ENCODE data around the gene SORT1.
"Not testable (repeated sequence)": the region's sequence is repeated elsewhere in the genome, so short reads cannot be mapped to it uniquely, and the experiment has no call there.

Gene SORT1

DNA sequence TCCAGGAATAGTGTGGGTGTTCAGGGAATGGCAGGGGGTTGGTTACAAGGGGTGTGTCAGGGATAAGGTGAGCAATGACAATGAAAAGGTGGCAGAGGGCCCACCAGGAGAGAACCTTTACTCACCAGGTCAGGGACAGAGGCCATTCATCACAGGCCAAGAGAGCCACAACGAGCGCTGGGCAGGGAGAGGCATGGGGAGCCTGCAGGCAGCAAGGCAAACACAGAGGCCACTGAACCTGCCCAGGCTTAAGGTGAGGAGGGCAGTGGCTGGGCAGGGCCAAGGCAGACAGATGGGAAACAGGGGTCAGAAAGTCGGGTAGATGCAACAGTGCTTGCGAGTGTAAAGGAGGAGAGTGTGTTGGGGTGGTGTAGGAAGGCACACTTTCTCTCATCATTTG is 62.6 kb downstream of the SORT1 start:
- DNase-seq = no peak

DNA sequence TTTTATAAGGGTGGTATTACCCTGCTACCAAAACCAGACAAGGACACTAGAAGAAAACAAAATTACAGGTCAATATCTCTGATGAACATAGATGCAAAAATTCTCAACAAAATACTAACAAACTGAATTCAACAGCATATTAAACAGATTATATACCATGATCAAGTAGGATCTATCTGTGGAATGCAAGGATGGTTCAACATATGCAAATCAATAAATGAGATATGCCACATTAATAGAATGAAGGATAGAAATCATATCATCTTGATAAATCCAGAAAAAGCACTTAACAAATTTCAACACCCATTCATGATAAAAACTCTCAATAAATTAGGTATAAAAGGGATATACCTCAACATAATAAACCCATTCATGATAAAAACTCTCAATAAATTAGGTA is 66.6 kb downstream of the SORT1 start:
- no peak for DNase-seq

DNA sequence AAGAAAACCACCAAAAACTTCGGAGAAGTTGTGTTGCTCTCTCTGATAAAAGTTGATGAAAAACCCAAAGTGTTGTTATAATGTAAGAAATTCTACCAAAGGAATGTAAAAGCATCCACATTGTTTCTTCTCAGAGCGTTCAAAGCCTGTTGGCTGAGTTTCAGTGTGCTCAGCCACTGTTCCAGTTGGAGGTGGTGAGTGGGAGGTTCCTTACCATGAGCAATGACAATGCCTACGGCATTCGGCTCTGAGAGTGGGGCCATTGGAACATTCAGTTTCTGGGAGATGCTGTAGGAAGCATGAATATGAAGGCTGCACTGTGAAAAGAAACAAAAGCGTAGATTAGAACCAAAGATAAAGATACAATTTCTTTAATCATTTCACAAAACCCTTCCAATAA is 70.4 kb downstream of the SORT1 start:
- DNase-seq = no peak

DNA sequence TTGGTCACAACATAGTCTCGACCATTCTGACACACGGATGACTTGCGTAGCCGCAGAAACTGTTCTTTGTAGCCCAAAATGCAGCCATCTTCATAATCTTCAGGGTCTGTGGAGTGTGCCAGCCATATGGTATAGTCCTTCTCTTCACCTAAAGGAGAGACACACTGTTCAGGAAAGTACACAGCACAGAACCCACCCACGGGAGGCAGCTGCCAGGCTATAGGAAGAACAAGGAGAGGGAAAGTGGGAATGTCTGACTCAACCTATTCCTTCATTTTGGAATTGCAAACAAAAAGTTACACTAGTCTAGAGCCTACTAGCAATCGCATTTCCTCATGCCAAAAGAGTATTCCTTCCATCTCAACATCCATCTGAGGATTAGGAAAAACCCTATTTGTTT is 74.7 kb downstream of the SORT1 start:
- no peak for DNase-seq

DNA sequence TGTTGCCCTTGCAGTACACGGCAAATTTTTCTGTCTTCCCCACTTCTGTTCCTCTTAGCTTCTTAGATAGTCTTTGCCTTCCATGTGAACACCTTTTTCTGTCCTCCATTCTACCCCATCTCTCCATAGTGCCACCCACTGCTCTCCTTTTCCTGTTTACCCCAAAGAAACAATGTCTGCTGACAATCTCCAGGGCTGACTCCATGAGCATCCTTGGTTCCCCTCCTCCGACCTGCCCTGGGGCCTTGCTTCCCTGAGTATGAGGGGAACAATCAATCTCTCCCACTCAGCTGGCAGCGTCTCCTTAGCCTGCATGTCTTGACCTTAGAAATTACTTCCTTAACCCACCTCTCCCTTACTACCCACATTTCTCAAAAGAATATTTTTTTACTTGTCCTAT is 78.6 kb downstream of the SORT1 start:
- no peak for DNase-seq

DNA sequence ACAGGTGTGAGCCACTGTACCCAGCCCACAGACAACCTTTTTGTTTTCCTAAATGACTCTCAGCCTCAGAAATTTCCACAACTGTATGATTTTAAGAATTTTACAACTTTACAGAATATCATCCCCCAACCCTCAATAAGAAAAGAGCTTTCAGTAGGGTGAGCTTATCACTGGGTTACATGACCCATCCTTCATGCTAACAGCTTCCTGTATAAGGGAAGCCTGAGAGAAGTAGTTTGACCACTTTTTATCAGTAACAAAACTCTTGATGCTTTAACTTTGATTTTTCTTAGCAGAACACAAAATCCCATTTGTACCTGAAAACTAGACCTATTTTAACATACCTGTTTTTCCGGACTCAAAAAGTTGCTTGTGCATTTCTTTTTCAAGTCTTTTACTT is 81.2 kb downstream of the SORT1 start:
- DNase-seq = no peak

DNA sequence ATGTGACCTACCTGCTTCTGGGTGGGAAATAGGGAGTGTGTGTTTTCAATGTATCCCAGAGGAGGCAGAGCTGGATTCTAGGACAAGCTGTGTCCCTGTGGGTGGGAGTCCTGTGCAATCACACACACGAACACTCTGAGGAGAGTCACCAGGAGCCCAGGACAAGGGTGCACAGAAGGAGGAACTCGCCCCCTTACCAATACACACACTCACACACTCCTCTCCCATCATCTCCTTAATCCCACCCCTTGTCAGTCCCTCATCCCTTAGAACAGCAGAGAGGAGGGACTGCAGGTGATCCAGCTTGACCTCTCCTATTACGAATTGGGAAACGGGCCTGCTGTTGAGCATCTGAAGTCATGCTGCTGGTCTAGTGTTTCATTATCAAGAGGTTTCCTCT is 82.4 kb downstream of the SORT1 start:
- no peak for DNase-seq

DNA sequence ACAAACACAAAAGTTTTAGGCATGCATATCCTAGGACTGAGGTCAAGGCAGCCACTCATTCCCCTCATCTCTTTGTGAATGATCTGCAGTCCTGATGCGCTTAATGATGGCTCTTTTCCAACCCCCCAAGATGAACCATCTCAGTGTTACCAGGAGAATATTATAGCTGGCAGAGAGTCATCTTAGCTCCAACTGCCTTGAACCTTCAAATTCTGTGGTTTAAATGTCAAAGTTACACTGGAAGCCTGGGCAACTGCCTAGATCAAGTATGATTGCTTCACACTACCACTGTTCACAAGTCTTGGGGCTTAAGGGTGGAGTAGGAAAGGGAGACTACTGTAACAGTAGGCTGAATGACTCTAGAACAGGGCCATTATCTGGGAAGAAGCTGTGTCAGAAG is 82.9 kb downstream of the SORT1 start:
- DNase-seq = no peak

DNA sequence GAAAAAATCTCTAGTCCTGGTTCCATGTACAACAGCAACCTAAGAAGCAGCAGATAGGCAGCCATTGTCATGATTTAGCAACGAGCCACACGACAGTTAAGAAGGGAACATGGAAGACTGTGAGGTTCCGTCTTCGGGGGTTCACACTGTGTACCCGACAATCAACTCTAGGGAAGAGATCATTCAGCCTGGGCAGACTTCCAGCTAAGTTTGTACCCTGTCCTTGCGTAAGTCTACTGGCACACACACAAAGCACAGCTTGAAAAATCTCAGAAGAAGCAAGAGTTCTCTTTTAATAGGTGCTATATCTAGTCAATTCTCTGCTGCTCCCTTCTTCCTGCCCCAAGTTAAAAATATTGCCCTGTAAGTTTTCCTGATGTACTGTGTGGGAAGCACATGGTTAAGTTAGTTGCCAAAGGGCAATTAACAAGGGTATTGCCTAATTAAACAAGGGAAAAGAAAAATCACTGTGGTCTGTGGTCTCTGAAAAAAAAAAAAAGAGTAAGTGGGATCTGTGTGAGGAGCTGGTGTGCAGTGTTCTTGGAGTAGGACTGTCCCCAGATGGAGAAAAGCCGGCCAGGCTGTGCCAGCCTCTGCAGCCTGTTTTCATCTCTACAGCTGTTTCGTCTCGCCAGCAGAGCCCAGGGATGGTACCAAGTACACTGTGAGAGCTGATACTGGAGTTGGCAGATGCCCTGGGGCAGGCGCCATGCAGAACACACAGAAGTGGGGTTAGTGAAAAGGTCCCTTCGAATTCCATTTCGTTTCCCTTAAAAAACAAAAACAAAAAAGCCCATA is 84.5 kb downstream of the SORT1 start:
- no peak for DNase-seq

DNA sequence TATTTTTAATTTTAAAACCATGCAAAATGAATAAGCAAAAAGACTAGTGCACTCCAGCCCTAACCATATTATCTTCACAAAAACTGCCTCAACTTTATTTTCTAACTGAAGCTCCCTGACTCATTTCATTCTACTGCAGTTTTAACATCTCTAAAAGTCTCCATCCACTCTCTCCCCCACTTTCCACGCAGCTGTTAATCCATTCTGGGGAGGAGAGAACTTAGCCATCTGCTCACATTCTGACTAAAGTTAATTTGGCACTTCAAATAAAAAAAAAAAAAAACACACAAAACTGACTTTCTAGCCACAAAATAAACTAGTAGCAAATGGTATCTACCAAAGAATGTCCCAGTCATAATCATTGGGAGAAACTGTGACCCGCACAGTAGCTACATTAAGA is 85.5 kb downstream of the SORT1 start:
- DNase-seq = no peak

DNA sequence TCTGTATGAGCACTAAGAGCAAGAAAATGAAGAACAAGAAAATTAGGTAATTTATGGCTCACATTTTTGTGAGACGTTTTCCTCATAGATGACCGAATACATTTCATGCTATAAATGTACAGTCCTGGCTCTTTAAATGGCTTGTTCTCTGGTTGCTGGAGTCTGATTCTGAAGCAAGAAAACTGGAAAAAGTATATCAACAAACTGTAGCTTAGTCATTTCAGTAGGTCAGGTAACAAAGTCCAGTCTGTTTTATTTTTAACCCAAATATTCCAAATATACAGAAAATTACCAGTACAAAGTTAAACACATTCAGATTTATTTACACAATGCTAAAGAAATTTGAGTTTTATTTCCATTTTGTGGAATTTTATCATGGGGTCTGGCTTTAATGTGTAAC is 88.4 kb downstream of the SORT1 start:
- no peak for DNase-seq

DNA sequence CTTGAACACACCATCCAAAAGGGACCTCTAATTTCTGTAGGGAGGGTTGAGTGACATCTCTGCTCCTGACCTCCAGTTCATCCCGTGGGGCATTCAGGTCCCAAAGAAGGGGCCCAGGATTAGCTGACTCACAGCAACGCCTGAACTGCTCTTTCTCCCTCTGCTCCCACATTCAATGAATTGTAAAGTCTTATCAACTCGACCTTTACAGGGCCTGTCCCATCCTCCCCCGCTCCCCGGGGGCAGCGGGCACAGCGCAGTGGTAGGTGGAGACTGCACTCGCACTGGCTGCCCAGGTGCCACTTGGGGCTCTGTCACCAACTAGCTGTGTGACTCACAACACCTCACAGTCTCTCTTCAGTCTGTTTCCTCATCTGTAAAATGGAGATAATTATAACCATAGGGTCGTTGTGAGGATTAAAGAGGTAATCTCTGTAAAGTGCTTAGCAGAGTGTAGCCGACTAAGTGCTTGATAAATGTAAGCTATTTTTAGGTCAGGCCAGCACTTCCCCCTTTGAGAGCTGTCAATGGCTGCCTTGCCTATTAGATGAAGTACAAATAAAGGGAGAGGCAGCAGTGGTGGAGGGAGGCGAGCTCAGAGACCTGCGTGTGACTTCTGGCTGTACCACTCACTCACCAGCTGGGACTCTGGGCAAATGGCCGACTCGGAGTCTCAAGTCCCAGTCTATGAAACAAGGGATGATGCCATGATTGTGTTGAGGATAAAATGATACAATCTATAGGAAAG is 90.3 kb downstream of the SORT1 start:
- peak; percentile 38 for DNase-seq

DNA sequence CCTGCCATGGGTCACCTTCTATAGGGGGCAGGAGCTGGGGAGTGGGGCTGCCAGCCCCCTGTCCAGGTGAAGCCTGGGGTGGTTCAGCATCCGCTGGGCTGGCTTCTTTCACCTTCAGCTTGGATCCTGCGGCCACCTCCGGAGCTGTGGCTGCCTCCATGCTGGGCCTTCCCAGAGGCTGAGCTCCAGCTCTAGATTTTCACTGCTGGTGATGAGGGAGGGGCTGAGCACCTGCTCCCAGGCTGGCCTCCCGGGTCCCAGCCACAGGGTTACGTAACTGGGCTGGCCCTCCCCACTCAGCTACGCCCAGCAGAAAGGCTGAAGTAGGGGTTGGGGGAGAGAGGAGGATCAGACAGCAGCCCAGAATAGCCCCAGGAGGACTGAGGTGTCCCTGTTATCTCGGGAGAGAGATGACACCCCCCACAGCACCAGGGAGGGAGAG is 90.9 kb downstream of the SORT1 start, which contains the start of gene MYBPHL:
Gene MYBPHL (minus strand): TSS at position 180 of the 442 bp plus-strand sequence. CDS start 20 bp downstream, at position 160.
- DNase-seq = no peak

DNA sequence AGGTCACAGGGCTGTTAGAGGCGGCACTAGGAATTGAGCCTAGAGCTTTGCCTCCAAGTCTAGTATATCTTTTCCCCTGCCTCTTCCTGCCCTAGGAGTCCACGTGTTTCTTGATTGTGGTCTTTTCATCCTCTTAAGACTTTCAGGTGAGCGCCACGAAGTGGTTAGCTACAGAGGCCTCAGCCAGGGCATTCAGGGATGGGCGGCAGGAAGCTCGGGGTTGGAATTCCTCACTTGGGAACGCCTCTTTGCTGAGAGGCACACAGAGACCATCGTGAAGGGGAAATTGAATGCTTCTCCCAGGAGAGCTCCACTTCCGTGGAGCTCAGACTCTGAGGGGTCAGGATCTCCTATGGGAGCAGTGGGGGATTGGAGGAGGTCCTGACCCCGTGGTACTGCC is 91.7 kb downstream of the SORT1 start:
- not testable (repeated sequence) for DNase-seq

DNA sequence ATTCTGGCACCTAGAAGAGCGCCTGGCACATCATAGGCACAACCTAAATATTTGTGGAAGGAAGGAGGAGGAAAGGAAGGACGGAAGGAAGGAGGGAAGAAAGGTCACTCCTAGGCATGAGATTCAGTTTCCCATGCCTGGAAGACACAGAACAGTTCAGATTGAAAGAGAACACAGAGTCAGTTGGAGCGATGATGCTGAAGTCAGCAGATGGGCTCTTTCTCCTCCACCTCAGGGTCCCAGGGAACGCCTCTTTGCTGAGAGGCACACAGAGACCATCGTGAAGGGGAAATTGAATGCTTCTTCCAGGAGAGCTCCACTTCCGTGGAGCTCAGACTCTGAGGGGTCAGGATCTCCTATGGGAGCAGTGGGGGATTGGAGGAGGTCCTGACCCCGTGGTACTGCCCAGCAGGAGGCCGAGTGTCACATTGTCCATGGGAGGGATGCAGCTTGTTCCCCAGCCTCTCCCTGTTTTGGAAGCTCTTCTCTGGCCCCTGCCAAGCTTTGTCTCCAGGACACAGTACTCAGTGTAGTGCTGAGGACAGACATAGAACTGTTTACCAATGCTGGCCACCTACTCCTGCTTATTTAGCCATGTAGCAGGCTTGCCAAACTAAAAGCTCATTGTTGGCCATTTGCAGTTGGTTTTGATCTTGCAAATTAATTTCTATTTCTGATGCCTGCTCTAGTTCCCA is 93.3 kb downstream of the SORT1 start:
- DNase-seq = no peak

DNA sequence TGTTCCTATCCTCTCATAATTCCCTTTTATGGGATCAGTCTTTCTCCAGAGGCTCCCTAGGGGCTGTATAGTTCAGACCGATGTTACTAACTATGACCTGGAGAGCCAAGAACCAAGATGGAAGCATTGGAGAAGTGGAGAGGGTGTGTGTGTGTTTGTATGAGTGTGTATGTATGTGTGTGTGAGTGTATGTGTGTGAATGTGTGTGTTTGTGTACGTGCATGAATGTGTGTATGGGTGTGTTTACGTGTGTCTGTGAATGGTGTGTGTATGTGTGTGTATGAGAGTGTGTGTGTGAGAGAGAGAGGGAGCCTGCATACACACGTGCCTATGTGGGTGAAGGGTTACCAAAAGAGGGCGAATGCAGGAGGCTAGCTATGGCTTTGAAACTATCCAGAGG is 95.8 kb downstream of the SORT1 start:
- no peak for DNase-seq

DNA sequence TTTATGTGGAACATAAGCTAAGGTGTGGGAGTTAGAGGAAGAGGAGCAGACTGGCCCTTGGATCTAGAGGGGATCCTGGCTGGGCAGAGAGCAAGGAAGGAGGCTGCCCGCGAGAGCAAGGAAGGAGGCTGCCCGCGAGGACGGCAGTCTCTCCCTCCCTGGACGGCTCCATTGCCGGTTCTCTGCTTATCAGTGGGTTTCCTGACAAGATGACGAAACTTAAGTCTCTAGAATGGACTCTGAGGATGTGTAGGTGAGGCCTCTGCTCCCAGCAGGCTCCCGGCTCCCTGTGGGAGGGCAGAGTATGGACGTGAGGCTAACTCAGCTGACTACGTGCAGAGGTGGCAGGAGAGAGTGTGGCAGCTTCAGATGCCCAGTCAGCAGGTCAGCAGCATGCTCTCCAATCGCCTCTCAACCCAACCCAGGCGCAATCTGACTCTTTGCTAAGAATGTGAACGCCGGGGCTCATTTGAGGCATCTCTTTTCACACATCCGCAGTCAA is 97.0 kb downstream of the SORT1 start:
- no peak for DNase-seq

DNA sequence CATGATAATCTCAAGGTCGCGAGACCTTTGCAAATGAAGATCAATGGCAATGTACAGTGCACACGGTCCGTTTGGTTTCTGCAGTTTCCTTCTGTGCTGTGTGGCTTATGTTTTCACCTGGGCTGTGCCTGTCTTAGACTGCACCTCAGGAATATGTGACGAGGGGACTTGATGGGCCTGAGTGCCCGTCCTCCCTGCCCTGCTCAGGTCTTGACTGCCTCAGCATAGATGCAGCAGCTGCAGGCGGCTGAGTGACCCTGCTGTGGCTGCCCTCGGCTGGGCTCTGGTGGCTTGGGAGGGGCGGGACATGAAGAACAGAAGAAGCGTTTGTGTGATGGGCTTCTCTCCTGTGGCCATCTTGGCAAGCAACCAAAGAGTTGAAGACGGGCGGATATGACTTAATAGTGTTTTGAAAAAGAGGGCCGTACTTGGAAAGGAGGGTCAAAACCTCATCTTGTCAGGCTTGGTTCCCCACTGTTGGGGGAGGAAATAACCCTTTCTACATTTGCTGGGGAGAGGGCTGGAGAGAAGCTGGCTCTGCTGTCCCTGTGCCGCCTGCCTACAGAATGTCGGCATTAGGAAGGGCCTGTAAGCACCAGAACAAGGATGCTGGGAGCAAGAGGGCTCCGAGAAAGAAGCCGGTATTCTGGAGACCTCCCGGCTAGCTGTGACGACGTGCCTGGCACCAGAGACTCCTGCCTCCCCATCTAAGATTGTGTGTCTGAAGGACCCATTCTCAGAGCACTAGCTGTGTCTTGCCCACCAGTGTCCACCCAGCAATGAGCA is 98.0 kb downstream of the SORT1 start:
- DNase-seq = no peak

DNA sequence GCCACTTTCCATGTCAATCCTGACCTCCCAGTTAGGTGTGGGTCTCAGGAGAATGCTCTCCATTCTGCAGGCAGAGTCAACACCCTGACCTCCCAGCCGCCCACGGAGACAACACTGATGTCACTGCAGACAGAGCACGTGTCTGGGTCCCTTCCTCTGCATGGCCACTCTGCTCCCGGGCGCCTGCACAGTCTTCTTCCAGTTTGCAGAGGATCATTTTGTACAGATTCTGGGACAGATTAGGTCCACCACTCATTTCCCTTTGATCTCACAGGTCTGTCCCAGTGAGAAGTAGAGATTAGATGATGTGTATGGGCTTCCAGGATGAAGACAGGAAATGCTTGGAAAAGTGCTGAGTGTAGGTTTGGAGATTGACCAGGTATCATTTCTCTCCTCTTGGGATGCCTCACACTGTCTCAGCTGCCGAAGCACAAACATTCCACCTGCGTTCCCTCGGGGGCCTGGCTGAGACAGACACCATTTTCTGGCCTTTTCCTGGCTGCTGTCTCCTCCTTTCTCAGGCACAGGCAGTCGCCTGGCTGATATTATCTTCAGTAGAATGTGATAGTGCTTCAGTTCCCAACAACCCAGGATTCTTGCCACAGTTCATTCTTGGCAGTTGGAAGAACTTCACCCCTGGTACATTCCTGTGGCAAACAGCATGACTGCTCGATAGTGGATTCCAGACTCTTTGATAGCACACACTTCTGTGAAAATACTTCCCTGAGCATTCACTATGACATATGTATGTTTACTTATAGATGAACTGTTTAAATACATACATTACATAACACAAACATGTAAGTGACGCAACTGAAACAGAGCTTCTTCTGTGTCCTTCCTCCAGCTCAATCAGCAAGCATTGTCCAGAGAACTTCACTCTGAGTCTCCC is 98.8 kb downstream of the SORT1 start:
- DNase-seq = no peak

DNA sequence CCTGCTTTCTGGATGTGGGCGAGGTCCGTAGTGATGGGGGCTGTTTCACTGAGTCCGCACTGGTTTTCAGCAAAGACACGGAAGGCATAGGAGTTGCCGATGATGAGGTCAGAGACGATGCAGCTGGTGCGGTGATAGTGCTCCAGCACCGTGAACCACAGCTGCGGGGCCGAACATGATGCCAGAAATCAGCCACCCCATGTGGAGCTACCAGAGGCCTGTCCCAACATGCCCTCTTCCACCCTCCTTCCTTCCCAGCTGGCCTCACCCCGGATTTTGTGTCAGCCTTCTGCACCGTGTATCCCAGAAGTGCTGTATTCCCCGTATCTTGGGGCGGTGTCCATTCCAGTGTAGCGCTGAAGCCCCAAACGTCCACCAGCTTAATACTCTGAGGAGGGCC is 100.9 kb downstream of the SORT1 start:
- no peak for DNase-seq

DNA sequence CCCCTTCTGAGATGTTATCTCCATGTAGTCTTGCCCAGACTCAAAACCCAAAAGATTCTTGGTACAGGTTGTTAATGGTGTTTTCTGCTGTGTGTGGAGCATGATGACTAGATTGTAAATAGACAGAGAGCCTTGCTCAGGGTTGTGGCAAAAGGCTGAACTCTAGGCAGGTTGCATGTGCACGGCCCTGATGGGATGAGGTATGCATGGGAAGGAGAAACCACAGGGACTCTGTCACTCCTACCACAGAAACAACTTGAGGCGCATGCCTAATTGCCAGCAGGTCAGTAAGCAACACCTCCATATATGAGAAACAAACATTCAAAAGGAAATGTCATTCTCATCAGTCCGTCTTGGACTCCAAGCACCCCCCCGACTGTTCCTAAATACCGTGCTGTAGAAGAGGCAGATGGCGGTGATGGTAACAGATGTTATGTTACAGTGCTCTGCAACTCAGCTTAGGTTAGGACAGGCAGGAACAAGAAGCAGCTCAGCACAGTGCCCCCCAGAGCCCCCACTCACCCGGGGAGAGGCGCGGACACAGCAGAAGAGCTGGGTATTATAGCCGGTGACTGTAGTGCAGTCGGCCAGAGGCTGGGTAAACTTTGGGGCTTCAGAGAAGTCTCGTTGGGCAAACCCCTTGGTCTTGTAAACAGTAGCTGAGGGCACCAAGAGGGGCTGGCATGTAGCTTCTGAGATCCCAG is 101.9 kb downstream of the SORT1 start:
- no peak for DNase-seq
